Right ventricle myocardium superior (tissue), 1 donor: Measurements from ENCODE around the gene CDK19. TPM values are rescaled to one million over a fixed set of nuclear protein-coding genes. Genes with fewer than 3 reads are reported as not detected.
"Not testable (repeated sequence)": the region's sequence is repeated elsewhere in the genome, so short reads cannot be mapped to it uniquely, and the experiment has no call there.

ENCODE experiments used
- ATAC-seq: fragments of 200-7000 bp; cut with Tn5 transposase; one replicate; pipeline ENCODE4 v1.9.1; 2020; ENCODE audit warnings: mild to moderate bottlenecking; ENCODE audit not compliant: poor library complexity
- DNase-seq: peaks from one replicate; pipeline ENCODE4 v3.0.0-alpha.2; 2020
- intact Hi-C: fragments of 100-400 bp; cut with DNase I; formaldehyde crosslinking; loops from one replicate; pipeline ENCODE4 v1.11.2; 2022
- total RNA-seq: library from RNA; stranded (reverse); fragmentation: NEBNext Ultra II Directional; extraction: Animal tissue kit (Norgen Biotek cat#: 25700); gene quantifications from one replicate; pipeline ENCODE4 v1.2.1, GENCODE V29; 2021
- donor health status: DM: no; HTN: yes; CAD: no; lungs with severe emphysema.

The CDK19 gene
- total RNA-seq, 1 donor from 2014 or later, result 10.4 TPM

GRCh38 chr6:110615722-110616121 is 199.5 kb downstream of the CDK19 start:
- DNase-seq (no peak), ATAC-seq (no peak)
- intact Hi-C loops, result no loop called here

- intact Hi-C loops, result no loop called here
- ATAC-seq, result no peak
Measured at GRCh38 chr6:110614586-110614985, 200.7 kb downstream of the CDK19 start.

DNA sequence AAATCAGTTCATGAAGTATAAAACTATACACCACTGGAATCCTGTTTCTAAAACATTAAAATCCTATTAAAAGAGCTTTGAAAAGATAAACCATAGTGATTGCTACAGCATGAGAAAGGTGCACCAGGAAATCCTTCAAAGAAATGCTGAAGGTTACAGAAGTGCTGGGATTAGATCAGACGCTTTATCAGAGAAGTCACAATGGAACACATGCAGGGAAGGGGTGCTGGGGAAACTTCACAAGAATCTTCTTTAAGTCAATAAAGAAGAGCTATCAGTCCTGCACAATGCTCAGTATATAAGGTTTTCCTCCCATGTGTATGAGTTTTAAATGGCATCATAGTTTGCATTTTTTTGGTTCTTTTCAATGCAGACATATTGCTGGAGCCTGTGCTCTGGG is 201.2 kb downstream of the CDK19 start:
- ATAC-seq (no peak), DNase-seq (no peak)
- intact Hi-C loops, result no loop called here

More at GRCh38 chr6:110614586-110614985, 200.7 kb downstream of the CDK19 start:
- no peak for DNase-seq

- intact Hi-C loops, result no loop called here
- DNase-seq (no peak), ATAC-seq (no peak)
Measured at GRCh38 chr6:110613356-110613755, 201.9 kb downstream of the CDK19 start.

GRCh38 chr6:110612298-110612697 is 203.0 kb downstream of the CDK19 start:
- intact Hi-C loops, result no loop called here
- no peak for DNase-seq
- no peak for ATAC-seq

DNA sequence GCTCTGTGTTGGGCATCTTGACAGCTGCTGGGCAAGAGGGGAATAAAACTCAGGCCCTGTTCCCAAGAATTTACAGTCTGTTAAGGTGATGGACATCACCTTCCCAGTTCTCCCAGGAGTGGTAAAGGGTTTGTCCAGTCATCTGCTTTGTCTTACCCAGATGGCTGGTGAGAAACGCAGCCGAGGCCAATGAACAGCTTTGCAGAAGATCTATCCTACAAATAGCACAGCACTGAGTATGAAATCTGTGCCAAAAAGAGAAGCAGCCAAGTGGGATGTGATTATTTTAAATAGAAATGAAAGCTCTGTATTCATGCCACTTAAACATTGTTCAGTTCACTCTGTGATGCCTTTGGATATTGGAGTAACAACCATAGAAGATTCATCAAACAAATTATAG is 206.2 kb downstream of the CDK19 start:
- ATAC-seq (peak; percentile 87), DNase-seq (no peak)
- intact Hi-C loops, result no loop called here

DNA sequence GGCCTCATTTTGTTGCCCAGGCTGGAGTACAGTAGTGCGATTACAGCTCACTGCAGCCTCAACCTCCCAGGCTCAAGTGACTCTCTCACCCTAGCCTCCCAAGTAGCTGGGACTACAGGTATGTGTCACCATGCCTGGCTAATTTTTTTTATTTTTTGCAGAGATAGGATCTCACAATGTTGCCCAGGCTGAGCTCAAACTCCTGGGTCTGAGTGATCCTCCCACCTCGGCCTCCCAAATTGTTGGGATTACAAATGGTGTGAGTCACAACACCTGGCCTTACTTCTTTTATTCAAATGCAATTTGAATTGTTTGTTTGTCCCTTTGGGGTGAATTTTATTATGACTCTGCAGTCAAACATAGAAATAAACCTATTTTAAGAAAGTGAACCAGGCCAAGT is 207.1 kb downstream of the CDK19 start:
- ATAC-seq, result peak; percentile 7
- intact Hi-C loops, result no loop called here
- DNase-seq, result no peak

GRCh38 chr6:110606151-110606550 is 209.1 kb downstream of the CDK19 start:
- DNase-seq (no peak), ATAC-seq (no peak)
- intact Hi-C loops, result no loop called here

DNA sequence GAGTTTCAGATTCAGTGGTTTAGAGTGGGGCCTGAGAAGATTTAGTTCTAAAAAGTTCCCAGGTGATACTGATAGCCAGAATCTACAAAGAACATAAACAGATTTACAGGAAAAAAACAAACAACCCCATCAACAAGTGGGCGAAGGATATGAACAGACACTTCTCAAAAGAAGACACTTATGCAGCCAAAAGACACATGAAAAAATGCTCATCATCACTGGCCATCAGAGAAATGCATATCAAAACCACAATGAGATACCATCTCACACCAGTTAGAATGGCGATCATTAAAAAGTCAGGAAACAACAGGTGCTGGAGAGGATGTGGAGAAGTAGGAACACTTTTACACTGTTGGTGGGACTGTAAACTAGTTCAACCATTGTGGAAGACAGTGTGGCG is 214.6 kb downstream of the CDK19 start:
- intact Hi-C loops, ATAC-seq: not testable (repeated sequence)

DNA sequence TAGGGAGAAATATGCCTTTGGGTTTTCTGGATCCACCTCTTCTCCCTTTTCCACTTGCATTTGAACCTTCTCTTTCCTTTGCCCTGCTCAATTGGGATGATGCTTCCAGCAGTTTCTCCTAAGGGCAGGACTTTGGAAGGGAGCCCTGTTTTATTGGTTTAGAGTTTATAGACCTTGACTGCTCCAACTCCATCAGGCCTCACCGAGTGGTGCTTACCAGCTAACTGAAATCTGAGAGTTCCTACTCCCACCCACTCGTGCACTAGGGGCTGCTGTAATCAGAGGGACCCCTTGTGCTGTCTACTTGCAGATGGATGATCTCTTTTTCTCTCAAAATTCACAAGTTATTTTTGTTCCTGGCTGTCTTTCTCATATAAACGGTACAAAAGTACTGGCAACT is 217.5 kb downstream of the CDK19 start:
- DNase-seq (no peak), ATAC-seq (no peak)
- intact Hi-C loops, result no loop called here

More for the DNA sequence above, 214.6 kb downstream of the CDK19 start:
- DNase-seq, result not testable (repeated sequence)

DNA sequence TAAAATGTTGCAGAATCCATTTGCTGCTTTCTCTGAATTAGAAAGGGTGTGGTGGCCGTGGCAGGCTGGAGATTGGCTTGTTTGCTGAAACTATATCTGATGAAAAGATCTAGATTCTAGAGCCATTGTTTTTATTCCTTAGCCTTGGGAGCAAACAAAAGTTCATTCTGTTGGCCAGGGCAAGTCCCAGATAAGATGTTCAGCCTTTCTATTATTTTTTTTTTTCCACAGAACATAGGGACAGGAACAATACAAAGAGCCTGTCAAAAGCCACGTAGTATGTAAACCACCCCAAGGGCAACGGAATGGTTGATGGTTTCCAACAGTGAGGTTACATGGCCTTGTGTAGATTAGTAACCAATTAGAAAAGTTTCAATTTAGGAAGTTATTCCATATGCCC is 218.9 kb downstream of the CDK19 start:
- DNase-seq (no peak), ATAC-seq (no peak)
- intact Hi-C loops, result no loop called here

DNA sequence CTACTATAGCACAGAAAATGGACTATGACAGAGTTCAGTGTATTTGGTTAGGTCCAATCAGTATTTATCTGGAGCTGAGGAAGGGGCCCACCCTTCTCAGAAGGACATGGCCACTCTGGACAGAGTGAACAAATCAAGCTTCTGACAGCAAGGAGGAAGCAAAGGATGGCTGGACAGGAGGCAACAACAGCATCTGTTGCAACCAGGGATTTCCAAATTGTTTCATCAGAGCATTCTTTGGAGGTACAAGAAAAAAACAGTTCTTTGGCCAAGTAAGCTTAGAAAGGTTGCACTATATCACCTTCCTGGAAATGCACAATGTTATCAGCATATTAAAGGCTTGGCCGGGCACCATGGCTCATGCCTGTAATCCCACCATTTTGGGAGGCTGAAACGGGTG is 220.2 kb downstream of the CDK19 start:
- intact Hi-C loops, result no loop called here
- ATAC-seq, result no peak
- no peak for DNase-seq

- no peak for DNase-seq
- intact Hi-C loops, result no loop called here
- no peak for ATAC-seq
Measured at GRCh38 chr6:110593637-110594036, 221.6 kb downstream of the CDK19 start.

GRCh38 chr6:110592765-110593164 is 222.5 kb downstream of the CDK19 start:
- DNase-seq (no peak), ATAC-seq (no peak)
- intact Hi-C loops, result no loop called here

DNA sequence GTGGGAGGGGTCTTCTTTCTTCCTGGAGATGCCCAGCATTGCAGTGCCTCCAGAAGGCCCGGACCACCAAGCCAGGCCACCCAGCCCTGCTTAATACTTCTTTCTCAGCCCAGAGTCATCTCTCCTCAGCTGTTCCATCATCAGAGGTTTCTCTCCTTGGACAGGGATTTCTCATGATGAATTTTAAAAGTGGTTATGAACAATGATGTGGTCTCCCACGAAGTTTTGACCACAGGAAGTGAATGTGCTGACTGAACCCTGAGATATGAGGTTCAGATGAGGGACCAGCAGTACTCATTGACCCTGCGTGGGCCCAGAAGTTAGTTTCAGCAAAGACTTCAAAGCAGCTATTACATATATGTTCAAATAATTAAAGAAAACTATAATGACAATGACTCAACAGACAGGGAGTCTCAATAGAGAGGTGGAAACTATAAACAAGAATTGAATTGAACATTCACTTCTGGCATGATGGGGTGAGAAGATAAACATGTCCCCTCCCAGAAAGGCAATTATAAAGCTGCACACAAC is 224.4 kb downstream of the CDK19 start:
- intact Hi-C loops, result no loop called here
- DNase-seq (no peak), ATAC-seq (no peak)

- DNase-seq, result no peak
- ATAC-seq, result no peak
Measured at GRCh38 chr6:110589865-110590513, 225.3 kb downstream of the CDK19 start.

GRCh38 chr6:110587328-110587727 is 227.9 kb downstream of the CDK19 start:
- intact Hi-C loops, result no loop called here
- ATAC-seq (no peak), DNase-seq (no peak)

More at GRCh38 chr6:110589865-110590513, 225.3 kb downstream of the CDK19 start:
- intact Hi-C loops, result no loop called here

- intact Hi-C loops, result no loop called here
- ATAC-seq (no peak), DNase-seq (no peak)
Measured at GRCh38 chr6:110581679-110582078, 233.6 kb downstream of the CDK19 start.

- intact Hi-C loops, ATAC-seq, DNase-seq: not testable (repeated sequence)
Measured at GRCh38 chr6:110577596-110578167, 237.6 kb downstream of the CDK19 start.

- DNase-seq (no peak), ATAC-seq (no peak)
- intact Hi-C loops, result no loop called here
Measured at GRCh38 chr6:110575925-110576463, 239.3 kb downstream of the CDK19 start.
